MM.1S (cell line): ENCODE results near the gene RBFOX2.

Source experiments
- DNase-seq: peaks from one replicate; pipeline ENCODE4 v3.0.0-alpha.2; 2015
- H2AFZ ChIP-seq: fragments of 300-600 bp; sonication (generic); 2 replicates; pipeline ENCODE4 v1.6.0; 2016; ENCODE audit warnings: antibody characterized with exemption, low read length
- H3F3A ChIP-seq: fragments of 300-600 bp; sonication (generic); 2 replicates; pipeline ENCODE4 v1.6.1; 2016; ENCODE audit warnings: mild to moderate bottlenecking, antibody characterized with exemption, low read length, moderate library complexity, mixed read lengths; ENCODE audit not compliant: insufficient read depth
- H3K27ac ChIP-seq: fragments of 300-600 bp; sonication (generic); 2 replicates; pipeline ENCODE4 v1.5.1; 2016; ENCODE audit warnings: mild to moderate bottlenecking, low read length
- H3K27me3 ChIP-seq: fragments of 300-600 bp; sonication (generic); replicated peaks from 2 replicates; pipeline ENCODE4 v1.6.0; 2016; ENCODE audit warnings: low read length; ENCODE audit not compliant: insufficient read depth
- H3K36me3 ChIP-seq: fragments of 300-600 bp; sonication (generic); replicated peaks from 2 replicates; pipeline ENCODE4 v1.6.1; 2016; ENCODE audit warnings: mild to moderate bottlenecking, low read length, mixed read lengths; ENCODE audit not compliant: insufficient read depth
- H3K4me1 ChIP-seq: fragments of 300-600 bp; sonication (generic); 2 replicates; pipeline ENCODE4 v1.6.1; 2016; ENCODE audit warnings: low read length, mixed read lengths
- H3K4me2 ChIP-seq: fragments of 300-600 bp; sonication (generic); 2 replicates; pipeline ENCODE4 v1.6.0; 2016; ENCODE audit warnings: low read depth, low read length
- H3K4me3 ChIP-seq: fragments of 300-600 bp; sonication (generic); 2 replicates; pipeline ENCODE4 v1.5.1; 2016; ENCODE audit warnings: low read length, mixed read lengths
- H3K79me2 ChIP-seq: fragments of 300-600 bp; sonication (generic); 2 replicates; pipeline ENCODE4 v1.6.1; 2016; ENCODE audit warnings: mixed run types, low read length, mixed read lengths
- H3K9ac ChIP-seq: fragments of 300-600 bp; sonication (generic); 2 replicates; pipeline ENCODE4 v1.6.1; 2016; ENCODE audit warnings: low read length, mixed read lengths
- H3K9me2 ChIP-seq: fragments of 300-600 bp; sonication (generic); replicated peaks from 2 replicates; pipeline ENCODE4 v1.6.1; 2016; ENCODE audit warnings: mild to moderate bottlenecking, low read length, mixed read lengths; ENCODE audit not compliant: insufficient read depth
- H3K9me3 ChIP-seq: fragments of 300-600 bp; sonication (generic); replicated peaks from 2 replicates; pipeline ENCODE4 v1.6.1; 2016; ENCODE audit warnings: mild to moderate bottlenecking, low read length, mixed read lengths; ENCODE audit not compliant: insufficient read depth
- H4K20me1 ChIP-seq: fragments of 300-600 bp; sonication (generic); 2 replicates; pipeline ENCODE4 v1.6.1; 2016; ENCODE audit warnings: mild to moderate bottlenecking, low read length, moderate library complexity, mixed read lengths; ENCODE audit not compliant: insufficient read depth
- CTCF ChIP-seq: fragments of 300-600 bp; sonication (generic); IDR thresholded peaks from 2 replicates; pipeline ENCODE4 v1.5.1; 2016; ENCODE audit warnings: antibody characterized with exemption, low read length, mixed read lengths
- EZH2 ChIP-seq: fragments of 300-600 bp; sonication (generic); optimal IDR thresholded peaks from 2 replicates; pipeline ENCODE3; 2017; ENCODE audit warnings: low read depth, mild to moderate bottlenecking, antibody characterized with exemption, low read length, mixed read lengths
- EZH2phosphoT487 ChIP-seq: fragments of 300-600 bp; sonication (generic); IDR thresholded peaks from 2 replicates; pipeline ENCODE4 v1.6.1; 2018; ENCODE audit warnings: antibody characterized with exemption, low read length

Gene RBFOX2

GRCh38 chr22:35733036-35733435 lies 295.6 kb downstream of the RBFOX2 start:
- Histone ChIP-seq H3K36me3 (no peaks in the 10 kb centered on the region), H3K4me2 (no peak overlapping the region), H3K4me3 (no peak overlapping the region), H3K27me3 (no peaks in the 10 kb centered on the region), H3F3A (no peaks in the 10 kb centered on the region), H3K79me2 (no peaks in the 10 kb centered on the region), H3K9me3 (no peaks in the 10 kb centered on the region), H3K27ac (no peak overlapping the region), H3K9ac (no peak overlapping the region), H4K20me1 (no peaks in the 10 kb centered on the region), H3K9me2 (no peaks in the 10 kb centered on the region), H2AFZ (no peak overlapping the region), H3K4me1 (no peaks in the 10 kb centered on the region)
- TF ChIP-seq CTCF (no peak), EZH2 (no peak), EZH2phosphoT487 (no peak)
- no peak for DNase-seq

GRCh38 chr22:35732116-35732515 lies 296.5 kb downstream of the RBFOX2 start:
- H3K36me3 ChIP-seq = no peaks in the 10 kb centered on the region
- H3K27ac ChIP-seq = no peak overlapping the region
- H3K4me3 ChIP-seq = no peak overlapping the region
- no peaks in the 10 kb centered on the region for H3K9me3 ChIP-seq
- H3K4me2 ChIP-seq = no peak overlapping the region
- H3K9ac ChIP-seq = no peak overlapping the region
- H3K79me2 ChIP-seq = no peaks in the 10 kb centered on the region
- DNase-seq = no peak
- no peaks in the 10 kb centered on the region for H3K9me2 ChIP-seq
- no peaks in the 10 kb centered on the region for H4K20me1 ChIP-seq
- TF ChIP-seq CTCF = no peak
- TF ChIP-seq EZH2phosphoT487 = no peak
- no peak for TF ChIP-seq EZH2
- no peaks in the 10 kb centered on the region for H3K4me1 ChIP-seq
- no peaks in the 10 kb centered on the region for H3F3A ChIP-seq
- no peak overlapping the region for H2AFZ ChIP-seq
- H3K27me3 ChIP-seq = no peaks in the 10 kb centered on the region

GRCh38 chr22:35731321-35731720 lies 297.3 kb downstream of the RBFOX2 start:
- Histone ChIP-seq H3K27me3 (no peaks in the 10 kb centered on the region), H3K9me2 (no peaks in the 10 kb centered on the region), H3K27ac (no peak overlapping the region), H3K4me2 (no peak overlapping the region), H2AFZ (no peak overlapping the region), H3K4me3 (no peak overlapping the region), H3K9ac (no peak overlapping the region), H3K36me3 (no peaks in the 10 kb centered on the region), H3F3A (no peaks in the 10 kb centered on the region), H3K9me3 (no peaks in the 10 kb centered on the region), H3K4me1 (no peaks in the 10 kb centered on the region), H4K20me1 (no peaks in the 10 kb centered on the region), H3K79me2 (no peaks in the 10 kb centered on the region)
- DNase-seq = no peak
- TF ChIP-seq EZH2 = no peak
- no peak for TF ChIP-seq EZH2phosphoT487
- TF ChIP-seq CTCF = no peak
